ENCODE data around the gene NSUN2.
"Not testable (repeated sequence)": the region's sequence is repeated elsewhere in the genome, so short reads cannot be mapped to it uniquely, and the experiment has no call there.

Gene NSUN2

GRCh38 chr5:6649186-6649585, 16.3 kb upstream of the NSUN2 start:
- no peak for DNase-seq (ENCODE audit: low read depth)
- no peak overlapping the region for H3K4me3 ChIP-seq (ENCODE audit: low read depth, low read length)
- TF ChIP-seq, protein P1, sequence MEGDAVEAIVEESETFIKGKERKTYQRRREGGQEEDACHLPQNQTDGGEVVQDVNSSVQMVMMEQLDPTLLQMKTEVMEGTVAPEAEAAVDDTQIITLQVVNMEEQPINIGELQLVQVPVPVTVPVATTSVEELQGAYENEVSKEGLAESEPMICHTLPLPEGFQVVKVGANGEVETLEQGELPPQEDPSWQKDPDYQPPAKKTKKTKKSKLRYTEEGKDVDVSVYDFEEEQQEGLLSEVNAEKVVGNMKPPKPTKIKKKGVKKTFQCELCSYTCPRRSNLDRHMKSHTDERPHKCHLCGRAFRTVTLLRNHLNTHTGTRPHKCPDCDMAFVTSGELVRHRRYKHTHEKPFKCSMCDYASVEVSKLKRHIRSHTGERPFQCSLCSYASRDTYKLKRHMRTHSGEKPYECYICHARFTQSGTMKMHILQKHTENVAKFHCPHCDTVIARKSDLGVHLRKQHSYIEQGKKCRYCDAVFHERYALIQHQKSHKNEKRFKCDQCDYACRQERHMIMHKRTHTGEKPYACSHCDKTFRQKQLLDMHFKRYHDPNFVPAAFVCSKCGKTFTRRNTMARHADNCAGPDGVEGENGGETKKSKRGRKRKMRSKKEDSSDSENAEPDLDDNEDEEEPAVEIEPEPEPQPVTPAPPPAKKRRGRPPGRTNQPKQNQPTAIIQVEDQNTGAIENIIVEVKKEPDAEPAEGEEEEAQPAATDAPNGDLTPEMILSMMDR (IDR thresholded peaks at IDR 0.05; ENCODE audit: low read depth, low read length, missing control alignments) = no peak

GRCh38 chr5:6645571-6646362, 12.9 kb upstream of the NSUN2 start:
- not testable (repeated sequence) for DNase-seq (ENCODE audit: low read depth); H3K4me3 ChIP-seq (ENCODE audit: low read depth, low read length)

DNA sequence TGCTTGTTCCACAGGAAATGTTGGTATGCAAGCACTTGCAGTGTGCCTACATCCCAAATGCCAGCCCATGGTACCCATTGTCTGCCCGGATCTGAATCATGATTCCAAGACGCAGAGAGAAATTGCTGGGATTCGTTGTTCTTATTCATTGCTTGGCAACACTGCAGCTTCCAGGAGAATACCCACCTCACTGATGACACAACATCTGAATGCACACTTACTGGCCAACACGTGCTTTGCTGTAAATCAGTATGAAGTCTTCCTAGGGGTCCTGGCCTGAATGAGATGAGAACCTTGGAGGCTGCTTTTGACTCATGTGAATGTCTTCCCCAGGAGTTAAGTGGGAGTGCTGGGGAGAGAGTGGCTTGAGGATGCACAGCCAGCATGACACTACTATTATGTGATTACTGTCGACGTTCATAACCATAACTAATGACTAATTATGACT, 12.0 kb upstream of the NSUN2 start:
- TF ChIP-seq, protein P1 (IDR thresholded peaks at IDR 0.05; ENCODE audit: low read depth, low read length, missing control alignments) = no peak
- H3K4me3 ChIP-seq (ENCODE audit: low read depth, low read length) = no peak overlapping the region
- no peak for DNase-seq (ENCODE audit: low read depth)

- H3K4me3 ChIP-seq (ENCODE audit: low read depth, low read length) = no peak overlapping the region
- TF ChIP-seq, protein P1 (IDR thresholded peaks at IDR 0.05; ENCODE audit: low read depth, low read length, missing control alignments) = no peak
- DNase-seq (ENCODE audit: low read depth) = no peak
Measured at GRCh38 chr5:6642655-6643054, 9.8 kb upstream of the NSUN2 start.

DNA sequence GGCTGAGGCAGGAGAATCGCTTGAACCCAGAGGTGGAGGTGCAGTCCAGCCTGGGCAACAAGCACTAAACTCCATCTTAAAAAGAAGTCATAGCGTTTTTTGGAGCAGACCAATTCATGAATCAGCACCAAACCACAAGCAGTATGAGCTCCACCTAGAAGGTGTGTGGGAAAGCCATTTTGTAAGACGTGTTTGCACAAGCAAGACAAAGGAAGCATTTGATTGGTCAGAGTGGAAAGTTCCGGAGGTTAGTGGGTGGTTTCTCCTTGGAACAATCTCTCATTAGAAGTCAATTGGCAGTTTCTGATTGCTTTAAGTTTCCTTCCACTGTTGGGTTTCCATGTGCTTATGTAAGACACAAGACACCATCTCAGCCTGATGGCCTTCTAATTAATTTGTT, 5.4 kb upstream of the NSUN2 start:
- H3K4me3 ChIP-seq (ENCODE audit: low read depth, low read length) = no peak overlapping the region
- TF ChIP-seq, protein P1 (IDR thresholded peaks at IDR 0.05; ENCODE audit: low read depth, low read length, missing control alignments) = no peak
- no peak for DNase-seq (ENCODE audit: low read depth)

GRCh38 chr5:6637590-6637989, 4.7 kb upstream of the NSUN2 start:
- DNase-seq (ENCODE audit: low read depth) = no peak
- TF ChIP-seq, protein P1 (IDR thresholded peaks at IDR 0.05; ENCODE audit: low read depth, low read length, missing control alignments) = no peak
- no peak overlapping the region for H3K4me3 ChIP-seq (ENCODE audit: low read depth, low read length)

DNA sequence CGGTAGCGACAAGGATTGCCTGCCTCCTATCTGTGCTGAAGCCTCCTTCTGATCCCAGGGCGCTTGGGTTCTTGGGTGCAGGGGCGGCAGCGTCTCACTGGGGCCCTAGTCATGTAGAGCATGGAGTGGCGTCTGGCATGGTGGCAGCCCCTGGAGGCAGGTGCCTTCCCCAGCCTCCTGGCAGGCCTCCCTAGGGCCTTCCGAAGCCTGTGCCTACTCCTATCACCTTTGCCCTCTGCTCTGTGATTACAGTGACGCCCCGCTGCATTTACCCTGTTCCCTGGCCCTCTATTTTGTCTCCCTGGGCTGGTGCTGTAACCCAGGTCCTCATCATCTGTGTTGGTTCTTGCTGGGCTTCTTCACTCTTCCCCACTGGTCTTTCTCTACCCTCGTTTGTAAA, 4.2 kb upstream of the NSUN2 start:
- H3K4me3 ChIP-seq (ENCODE audit: low read depth, low read length) = no peak overlapping the region
- DNase-seq (ENCODE audit: low read depth) = no peak
- TF ChIP-seq, protein P1 (IDR thresholded peaks at IDR 0.05; ENCODE audit: low read depth, low read length, missing control alignments) = no peak
